ENCODE results near the gene CAVIN2. TPM values are rescaled to one million over a fixed set of nuclear protein-coding genes. Genes with fewer than 3 reads are reported as not detected.

Gene CAVIN2, protein sequence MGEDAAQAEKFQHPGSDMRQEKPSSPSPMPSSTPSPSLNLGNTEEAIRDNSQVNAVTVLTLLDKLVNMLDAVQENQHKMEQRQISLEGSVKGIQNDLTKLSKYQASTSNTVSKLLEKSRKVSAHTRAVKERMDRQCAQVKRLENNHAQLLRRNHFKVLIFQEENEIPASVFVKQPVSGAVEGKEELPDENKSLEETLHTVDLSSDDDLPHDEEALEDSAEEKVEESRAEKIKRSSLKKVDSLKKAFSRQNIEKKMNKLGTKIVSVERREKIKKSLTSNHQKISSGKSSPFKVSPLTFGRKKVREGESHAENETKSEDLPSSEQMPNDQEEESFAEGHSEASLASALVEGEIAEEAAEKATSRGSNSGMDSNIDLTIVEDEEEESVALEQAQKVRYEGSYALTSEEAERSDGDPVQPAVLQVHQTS
- 8.6 and 10.2 TPM in 2 replicates for total RNA-seq (2014; rRNA removed; shearing (Covaris generic))

GRCh38 chr2:191846515-191847476, at the start of gene CAVIN2:
Gene CAVIN2, minus strand, starts transcription at chr2:191847088. Its CDS starts 163 bp downstream, at chr2:191846925.
- H3K9me3 ChIP-seq (replicated peaks): no peaks in the 10 kb centered on the region
- DNase-seq: peak; percentile 88 to 92
- no peaks in the 10 kb centered on the region for H3K27me3 ChIP-seq
- H3K36me3 ChIP-seq: 0 out of 2 replicates have a peak, but pooled peaks cover 4% of the 10 kb centered on the region
- peaks cover 41% of the 10 kb centered on the region for H3K4me1 ChIP-seq
- peak within 1 kb of the TSS; percentile 38 for H3K4me3 ChIP-seq
- peak within 1 kb of the TSS; percentile 42 for H3K27ac ChIP-seq

DNA sequence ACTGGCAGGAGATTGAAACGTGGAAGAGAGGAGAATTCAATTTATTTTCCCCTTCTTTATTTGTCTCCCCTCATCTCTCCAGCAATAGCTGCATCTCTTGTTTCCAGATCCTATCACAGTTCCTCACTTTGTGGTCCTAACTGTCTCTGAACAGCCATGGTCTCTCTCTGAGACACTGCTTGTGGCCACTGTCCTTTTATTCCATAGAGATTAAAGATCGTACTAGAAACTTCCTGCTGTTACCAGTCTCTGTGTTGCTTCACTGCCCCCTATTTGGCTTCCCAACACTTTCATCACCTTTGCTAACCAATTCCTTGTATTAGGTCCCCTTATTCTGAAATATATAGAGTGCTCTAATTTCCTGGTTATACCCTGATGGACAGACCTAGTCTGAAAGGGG, 48.9 kb upstream of the CAVIN2 start:
- Histone ChIP-seq H3K36me3 (no peaks in the 10 kb centered on the region), H3K27me3 (no peaks in the 10 kb centered on the region), H3K4me3 (no peak overlapping the region), H3K27ac (no peak overlapping the region), H3K4me1 (no peaks in the 10 kb centered on the region), H3K9me3 (replicated peaks) (peaks cover 19% of the 10 kb centered on the region)
- no peak for DNase-seq

DNA sequence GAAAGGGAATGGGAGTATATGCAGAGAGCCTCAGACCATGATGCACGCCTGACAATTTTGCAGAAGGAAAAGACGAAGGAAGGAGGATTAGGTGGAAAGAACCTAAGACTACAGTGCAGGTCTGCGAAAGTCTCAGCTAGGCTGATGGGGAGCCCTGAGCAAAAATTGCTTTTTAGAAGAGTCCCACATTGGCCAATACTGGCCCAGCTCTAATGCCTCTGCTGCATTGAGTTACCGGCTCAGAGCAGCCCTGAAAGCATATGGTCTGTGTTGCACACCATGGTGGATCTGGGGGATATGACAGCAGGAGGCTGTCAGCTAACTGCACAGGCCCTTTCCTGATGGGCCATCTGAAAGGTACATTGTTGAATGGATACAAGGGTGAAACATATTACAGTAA, 48.3 kb upstream of the CAVIN2 start:
- no peaks in the 10 kb centered on the region for H3K27me3 ChIP-seq
- no peak overlapping the region for H3K27ac ChIP-seq
- H3K9me3 ChIP-seq (replicated peaks): peaks cover 14% of the 10 kb centered on the region
- no peaks in the 10 kb centered on the region for H3K4me1 ChIP-seq
- no peaks in the 10 kb centered on the region for H3K36me3 ChIP-seq
- DNase-seq: no peak
- H3K4me3 ChIP-seq: no peak overlapping the region

DNA sequence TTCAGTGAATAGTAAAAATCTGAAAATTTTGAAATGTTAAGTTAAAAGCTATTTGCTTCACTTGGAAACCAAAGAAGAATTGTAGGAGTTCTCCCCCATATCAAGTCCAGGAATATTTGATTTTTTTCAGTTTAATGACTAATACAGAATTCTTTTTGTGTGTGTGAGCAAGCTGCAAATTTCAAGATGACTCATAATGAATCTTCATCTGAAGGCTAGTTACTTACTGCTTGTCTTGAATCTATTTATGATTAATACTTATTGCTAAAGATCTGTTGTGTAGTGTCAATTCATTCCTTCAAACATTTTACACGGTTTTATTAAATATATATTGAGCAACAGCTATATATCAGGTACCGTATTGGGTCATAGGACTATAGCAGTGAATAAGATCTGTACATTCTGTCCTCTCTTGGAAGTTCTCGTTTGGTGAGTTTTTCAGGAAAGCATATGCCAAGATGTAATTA, 47.8 kb upstream of the CAVIN2 start:
- H3K4me3 ChIP-seq: no peak overlapping the region
- peaks cover 13% of the 10 kb centered on the region for H3K9me3 ChIP-seq (replicated peaks)
- DNase-seq: no peak
- no peaks in the 10 kb centered on the region for H3K27me3 ChIP-seq
- H3K36me3 ChIP-seq: no peaks in the 10 kb centered on the region
- H3K27ac ChIP-seq: no peak overlapping the region
- H3K4me1 ChIP-seq: no peaks in the 10 kb centered on the region

DNA sequence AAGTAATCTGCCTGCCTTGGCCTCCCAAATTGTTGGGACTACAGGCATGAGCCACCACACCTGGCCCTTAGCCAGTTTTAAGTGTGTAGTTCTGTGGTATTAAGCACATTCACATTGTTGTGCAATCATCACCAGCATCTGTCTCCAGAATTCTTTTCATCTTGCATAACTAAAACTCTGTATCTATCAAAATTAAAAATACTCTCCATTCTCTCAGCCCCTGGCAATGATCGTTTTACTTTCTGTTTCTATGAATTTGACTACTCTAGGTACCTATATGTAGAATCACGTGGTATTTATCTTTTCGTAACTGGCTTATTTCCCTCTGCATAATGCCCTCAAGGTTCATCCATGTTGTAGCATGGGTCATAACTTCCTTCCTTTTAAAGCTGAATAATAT, 45.5 kb upstream of the CAVIN2 start:
- H3K4me1 ChIP-seq: no peaks in the 10 kb centered on the region
- no peaks in the 10 kb centered on the region for H3K27me3 ChIP-seq
- peaks cover 13% of the 10 kb centered on the region for H3K9me3 ChIP-seq (replicated peaks)
- no peaks in the 10 kb centered on the region for H3K36me3 ChIP-seq
- H3K4me3 ChIP-seq: no peak overlapping the region
- H3K27ac ChIP-seq: no peak overlapping the region
- DNase-seq: no peak

DNA sequence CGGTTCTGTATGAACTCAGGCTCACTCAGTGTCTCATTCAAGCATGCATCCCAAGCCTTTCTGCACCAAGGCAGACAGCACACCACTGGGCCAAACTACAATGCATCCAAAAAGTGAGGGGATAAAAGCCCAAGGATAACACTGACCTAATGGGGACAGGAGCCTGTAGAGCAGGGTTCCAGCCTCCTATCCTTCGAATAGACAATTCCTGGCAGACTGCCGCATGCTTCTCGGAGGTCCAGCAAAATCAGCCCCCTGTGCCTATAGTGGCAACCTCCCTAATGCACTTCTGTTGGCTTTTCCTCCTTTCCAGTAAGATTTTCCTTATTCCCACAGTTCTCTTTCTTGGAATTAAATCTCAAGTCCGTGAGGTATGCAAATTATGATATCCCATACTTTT, 44.8 kb upstream of the CAVIN2 start:
- no peaks in the 10 kb centered on the region for H3K36me3 ChIP-seq
- H3K4me1 ChIP-seq: no peaks in the 10 kb centered on the region
- H3K9me3 ChIP-seq (replicated peaks): peaks cover 13% of the 10 kb centered on the region
- no peak for DNase-seq
- H3K4me3 ChIP-seq: no peak overlapping the region
- H3K27me3 ChIP-seq: no peaks in the 10 kb centered on the region
- no peak overlapping the region for H3K27ac ChIP-seq

GRCh38 chr2:191889931-191890330, 43.0 kb upstream of the CAVIN2 start:
- Histone ChIP-seq H3K9me3 (replicated peaks) (peaks cover 13% of the 10 kb centered on the region), H3K4me3 (no peak overlapping the region), H3K27ac (no peak overlapping the region), H3K36me3 (no peaks in the 10 kb centered on the region), H3K4me1 (peaks cover 9% of the 10 kb centered on the region), H3K27me3 (no peaks in the 10 kb centered on the region)
- DNase-seq: no peak

DNA sequence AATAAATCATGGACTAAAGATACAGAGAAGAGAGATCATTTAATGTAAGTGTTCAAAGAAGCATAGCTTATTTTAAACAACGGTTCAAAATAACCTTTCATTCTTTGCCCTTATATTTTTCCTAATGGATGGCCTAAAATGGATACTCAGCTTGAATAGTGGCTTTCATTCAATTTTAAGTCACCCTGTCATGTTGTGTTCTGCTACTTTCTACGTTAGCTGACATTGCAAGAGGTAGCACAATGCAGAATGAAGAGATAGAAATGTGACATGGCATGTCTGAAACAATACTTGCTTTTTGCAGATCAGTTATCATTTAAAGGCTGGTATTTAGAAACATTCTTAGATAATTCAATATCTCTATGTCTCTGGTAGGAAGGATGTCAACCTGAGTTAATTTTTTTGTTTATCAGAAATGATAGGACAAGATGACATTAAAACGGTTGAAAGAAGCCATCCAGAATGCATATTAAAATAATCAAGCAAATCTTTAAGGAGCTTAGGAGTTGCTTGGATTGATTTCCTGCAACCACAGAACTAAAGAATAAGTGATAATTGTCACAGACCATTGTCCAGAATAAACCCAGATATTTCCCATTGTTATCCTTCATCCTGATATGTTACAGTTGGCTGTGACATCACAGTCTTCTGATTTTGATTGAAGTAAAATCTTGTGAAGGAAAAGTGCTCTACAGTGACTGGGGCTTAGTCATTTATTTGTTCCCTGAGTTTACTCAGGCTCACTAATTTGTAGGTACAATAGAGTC, 41.7 kb upstream of the CAVIN2 start:
- H3K27ac ChIP-seq: no peak overlapping the region
- H3K36me3 ChIP-seq: no peaks in the 10 kb centered on the region

DNA sequence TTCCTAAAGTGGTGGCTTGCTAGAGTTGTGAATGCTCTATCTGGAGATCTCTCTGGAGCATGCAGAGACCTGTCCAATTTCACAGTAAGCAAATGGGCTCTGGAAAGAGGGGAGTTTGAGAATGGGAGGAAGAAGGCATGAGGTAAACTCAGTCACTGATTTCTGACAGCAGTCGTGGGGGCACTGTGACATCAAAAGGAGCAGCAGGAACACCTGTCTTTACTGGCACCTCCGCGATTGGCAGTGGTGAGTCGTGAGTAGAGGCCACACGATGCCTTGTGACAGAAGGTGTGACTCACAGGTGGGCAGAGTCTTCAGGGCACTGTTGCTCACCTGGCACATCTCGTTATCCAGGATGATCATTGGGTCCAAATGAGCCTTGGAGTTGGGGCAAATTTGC, 38.8 kb upstream of the CAVIN2 start:
- peak; percentile 51 to 58 for DNase-seq
- no peak overlapping the region for H3K4me3 ChIP-seq
- no peaks in the 10 kb centered on the region for H3K36me3 ChIP-seq
- no peaks in the 10 kb centered on the region for H3K9me3 ChIP-seq (replicated peaks)
- H3K27me3 ChIP-seq: no peaks in the 10 kb centered on the region
- H3K4me1 ChIP-seq: peaks cover 19% of the 10 kb centered on the region
- H3K27ac ChIP-seq: peak overlapping the region; percentile 4; the same call in 1 of the 2 replicates

More for the DNA sequence above, 41.7 kb upstream of the CAVIN2 start:
- Histone ChIP-seq H3K27me3 (no peaks in the 10 kb centered on the region), H3K9me3 (replicated peaks) (peaks cover 13% of the 10 kb centered on the region), H3K4me3 (no peak overlapping the region), H3K4me1 (peaks cover 19% of the 10 kb centered on the region)
- no peak for DNase-seq

- no peaks in the 10 kb centered on the region for H3K9me3 ChIP-seq (replicated peaks)
- no peak for DNase-seq
- peak overlapping the region; percentile 4; the same call in 1 of the 2 replicates for H3K27ac ChIP-seq
- H3K27me3 ChIP-seq: no peaks in the 10 kb centered on the region
- no peak overlapping the region for H3K4me3 ChIP-seq
- no peaks in the 10 kb centered on the region for H3K36me3 ChIP-seq
- H3K4me1 ChIP-seq: peaks cover 19% of the 10 kb centered on the region
Observed at GRCh38 chr2:191885098-191885497, 38.2 kb upstream of the CAVIN2 start.

GRCh38 chr2:191881982-191882816, 35.3 kb upstream of the CAVIN2 start:
- Histone ChIP-seq H3K9me3 (replicated peaks) (0 out of 2 replicates have a peak, but pooled peaks cover 2% of the 10 kb centered on the region), H3K4me1 (peaks cover 32% of the 10 kb centered on the region)
- DNase-seq: no peak

GRCh38 chr2:191878548-191879279, 31.8 kb upstream of the CAVIN2 start:
- no peak overlapping the region for H3K4me3 ChIP-seq
- DNase-seq: peak in 1 of 2 experiments; percentile 71
- peak overlapping the region; percentile 0; the same call in 1 of the 2 replicates for H3K27ac ChIP-seq
- H3K4me1 ChIP-seq: peaks cover 13% of the 10 kb centered on the region
- no peaks in the 10 kb centered on the region for H3K27me3 ChIP-seq
- no peaks in the 10 kb centered on the region for H3K36me3 ChIP-seq
- 0 out of 2 replicates have a peak, but pooled peaks cover 2% of the 10 kb centered on the region for H3K9me3 ChIP-seq (replicated peaks)

More at GRCh38 chr2:191881982-191882816, 35.3 kb upstream of the CAVIN2 start:
- H3K4me3 ChIP-seq: no peak overlapping the region
- no peak overlapping the region for H3K27ac ChIP-seq
- H3K27me3 ChIP-seq: no peaks in the 10 kb centered on the region
- no peaks in the 10 kb centered on the region for H3K36me3 ChIP-seq

DNA sequence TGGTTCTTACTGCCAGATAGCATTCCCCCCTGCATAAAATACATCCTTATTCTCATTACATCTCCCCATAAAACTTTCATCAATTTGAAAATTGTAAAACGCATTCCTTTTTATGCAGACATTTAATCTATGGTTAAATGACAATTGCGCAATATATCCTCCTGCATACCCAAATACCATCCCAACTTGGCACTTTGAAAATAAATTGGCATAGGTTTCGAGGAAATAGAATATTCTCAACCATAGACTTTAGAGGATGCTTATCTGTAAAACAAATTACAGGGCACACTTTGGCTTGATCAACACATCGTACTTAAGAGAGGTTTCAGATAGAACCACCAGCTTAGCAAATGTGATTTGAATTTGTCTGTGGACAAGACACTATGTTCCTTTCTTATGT, 31.0 kb upstream of the CAVIN2 start:
- Histone ChIP-seq H3K27me3 (no peaks in the 10 kb centered on the region), H3K4me1 (peaks cover 13% of the 10 kb centered on the region), H3K36me3 (no peaks in the 10 kb centered on the region), H3K9me3 (replicated peaks) (0 out of 2 replicates have a peak, but pooled peaks cover 2% of the 10 kb centered on the region), H3K4me3 (no peak overlapping the region), H3K27ac (no peak overlapping the region)
- DNase-seq: no peak

Data from SJCRH30 (cell line).